Measurements from ENCODE around the gene FOXN3.

- TF ChIP-seq HOXA7 (CRISPR knock-in tag; IDR thresholded peaks at IDR 0.05) = no peak
- no peak for TF ChIP-seq EP300 (IDR thresholded peaks at IDR 0.05)
- TF ChIP-seq HDAC2 (IDR thresholded peaks at IDR 0.05) = no peak
Observed at GRCh38 chr14:89303456-89304435, 113.3 kb downstream of the FOXN3 start.
